GM23338 (cell line): ENCODE data around the gene WDR1. TPM values are rescaled to one million over a fixed set of nuclear protein-coding genes. Genes with fewer than 3 reads are reported as not detected.

Experiments used
- ATAC-seq: fragments of 200-7000 bp; cut with Tn5 transposase; 3 replicates; pipeline ENCODE4 v1.9.1; 2020
- DNase-seq: peaks from one replicate; pipeline ENCODE4 v3.0.0-alpha.2; 2015; ENCODE audit warnings: low spot score
- H2AFZ ChIP-seq: fragments of 200-600 bp; sonication (generic); 2 replicates; pipeline ENCODE4 v1.8.0; 2016; ENCODE audit warnings: antibody characterized with exemption, mild to moderate bottlenecking, moderate library complexity
- H3F3A ChIP-seq: fragments of 200-600 bp; sonication (generic); replicated peaks from 2 replicates; pipeline ENCODE4 v1.8.0; 2017; ENCODE audit warnings: antibody characterized with exemption, mixed run types, low read depth
- H3K27ac ChIP-seq: fragments of 200-600 bp; sonication (generic); 2 replicates; pipeline ENCODE4 v1.6.1; 2016; ENCODE audit warnings: low read depth
- H3K27me3 ChIP-seq: fragments of 200-600 bp; sonication (generic); 2 replicates; pipeline ENCODE4 v1.8.0; 2016; ENCODE audit warnings: mild to moderate bottlenecking, mixed run types, moderate library complexity; ENCODE audit not compliant: insufficient read depth
- H3K36me3 ChIP-seq: fragments of 200-600 bp; sonication (generic); 2 replicates; pipeline ENCODE4 v1.8.0; 2016; ENCODE audit warnings: mild to moderate bottlenecking; ENCODE audit not compliant: insufficient read depth
- H3K4me1 ChIP-seq: fragments of 200-600 bp; sonication (generic); 2 replicates; pipeline ENCODE4 v1.8.0; 2016; ENCODE audit warnings: mild to moderate bottlenecking, moderate library complexity; ENCODE audit not compliant: insufficient read depth
- H3K4me2 ChIP-seq: fragments of 200-600 bp; sonication (generic); 2 replicates; pipeline ENCODE4 v1.7.1; 2017; ENCODE audit warnings: mixed run types
- H3K4me3 ChIP-seq: fragments of 200-600 bp; sonication (generic); 2 replicates; pipeline ENCODE4 v1.6.1; 2016; ENCODE audit warnings: mixed run types
- H3K79me2 ChIP-seq: fragments of 200-600 bp; sonication (generic); replicated peaks from 2 replicates; pipeline ENCODE4 v1.8.0; 2017; ENCODE audit warnings: mild to moderate bottlenecking; ENCODE audit not compliant: insufficient read depth
- H3K9me2 ChIP-seq: fragments of 200-600 bp; sonication (generic); 2 replicates; pipeline ENCODE4 v1.8.0; 2017; ENCODE audit not compliant: insufficient read depth
- H4K20me1 ChIP-seq: fragments of 200-600 bp; sonication (generic); replicated peaks from 2 replicates; pipeline ENCODE4 v1.8.0; 2017; ENCODE audit warnings: mild to moderate bottlenecking; ENCODE audit not compliant: insufficient read depth
- H3K27ac Mint-ChIP-seq: 2 replicates; pipeline ENCODE4 v1.8.0; 2020; ENCODE audit warnings: inconsistent platforms, mild to moderate bottlenecking, moderate library complexity, mixed read lengths
- H3K27me3 Mint-ChIP-seq: 3 replicates; pipeline ENCODE4 v1.8.0; 2022; ENCODE audit warnings: low read depth, mild to moderate bottlenecking, moderate library complexity, mixed read lengths, inconsistent platforms; ENCODE audit not compliant: insufficient read depth, poor library complexity
- H3K36me3 Mint-ChIP-seq: 3 replicates; pipeline ENCODE4 v1.8.0; 2021; ENCODE audit warnings: low read depth, mild to moderate bottlenecking, inconsistent platforms, moderate library complexity, mixed read lengths
- H3K4me1 Mint-ChIP-seq: 3 replicates; pipeline ENCODE4 v1.8.0; 2020; ENCODE audit warnings: mild to moderate bottlenecking, inconsistent platforms, mixed read lengths
- H3K4me3 Mint-ChIP-seq: 3 replicates; pipeline ENCODE4 v1.8.0; 2021; ENCODE audit warnings: moderate library complexity, mild to moderate bottlenecking, inconsistent platforms, mixed read lengths
- H3K9me3 Mint-ChIP-seq: 3 replicates; pipeline ENCODE4 v1.8.0; 2020; ENCODE audit warnings: moderate library complexity, mild to moderate bottlenecking, inconsistent platforms, mixed read lengths
- CREB1 ChIP-seq: fragments of 250-450 bp; sonication (Bioruptor Pico); IDR thresholded peaks from 2 replicates; pipeline ENCODE4 v1.5.0; 2020; ENCODE audit warnings: low read depth, mild to moderate bottlenecking, moderate library complexity
- CTCF ChIP-seq, 2 experiments: fragments of 200-600 bp in 1 of 2; sonication (generic) in 1 of 2; conservative IDR thresholded peaks; 2 replicates each; pipeline versions ENCODE4 v1.5.1 to v1.6.1; 2016 to 2017; ENCODE audit warnings: antibody characterized with exemption in 2 of 2, low read depth in 2 of 2, mild to moderate bottlenecking in 2 of 2, moderate library complexity in 1 of 2
- ETS1 ChIP-seq: IDR thresholded peaks from 2 replicates; pipeline ENCODE4 v1.6.1; 2016; ENCODE audit warnings: antibody characterized with exemption
- EZH2 ChIP-seq: fragments of 200-600 bp; sonication (generic); IDR thresholded peaks from one replicate; pipeline ENCODE4 v1.8.0; 2017; ENCODE audit warnings: antibody characterized with exemption, mild to moderate bottlenecking, low read depth; ENCODE audit not compliant: unreplicated experiment
- EZH2phosphoT487 ChIP-seq: fragments of 200-600 bp; sonication (generic); IDR thresholded peaks from one replicate; pipeline ENCODE4 v1.8.1; 2018; ENCODE audit warnings: antibody characterized with exemption; ENCODE audit not compliant: unreplicated experiment
- JUNB ChIP-seq: IDR thresholded peaks from one replicate; pipeline ENCODE4 v1.6.1; 2016; ENCODE audit warnings: antibody characterized with exemption; ENCODE audit not compliant: unreplicated experiment
- NANOG ChIP-seq: IDR thresholded peaks from 2 replicates; pipeline ENCODE4 v1.6.1; 2016; ENCODE audit warnings: antibody characterized with exemption, borderline replicate concordance
- POLR2AphosphoS5 ChIP-seq: IDR thresholded peaks from 2 replicates; pipeline ENCODE4 v1.6.1; 2016; ENCODE audit warnings: antibody characterized with exemption, low read depth
- REST ChIP-seq: IDR thresholded peaks from one replicate; pipeline ENCODE4 v1.6.1; 2018; ENCODE audit warnings: antibody characterized with exemption; ENCODE audit not compliant: unreplicated experiment
- STAT1 ChIP-seq: IDR thresholded peaks from one replicate; pipeline ENCODE4 v1.6.1; 2016; ENCODE audit warnings: antibody characterized with exemption; ENCODE audit not compliant: unreplicated experiment
- ZNF114 ChIP-seq: fragments of 250-450 bp; sonication (Bioruptor Pico); IDR thresholded peaks from 2 replicates; pipeline ENCODE4 v1.5.0; 2020; ENCODE audit warnings: mild to moderate bottlenecking, moderate library complexity
- ZNF331 ChIP-seq: fragments of 250-450 bp; sonication (Bioruptor Pico); IDR thresholded peaks from 2 replicates; pipeline ENCODE4 v1.5.0; 2020; ENCODE audit warnings: low read depth, mild to moderate bottlenecking, moderate library complexity
- ZNF462 ChIP-seq: fragments of 250-450 bp; sonication (Bioruptor Pico); IDR thresholded peaks from 2 replicates; pipeline ENCODE4 v1.5.0; 2020; ENCODE audit warnings: mild to moderate bottlenecking, moderate library complexity
- polyA plus RNA-seq: library from polyadenylated mRNA; unstranded; fragments of >200 nt; fragmentation: Nextera tagmentation; extraction: Ambion mirVana; gene quantifications from 2 replicates; pipeline ENCODE4 v1.2.1, GENCODE V29; 2016
- total RNA-seq: library from RNA; depleted of rRNA; stranded (reverse); fragments of >200 nt; shearing (Covaris generic); gene quantifications from 2 replicates; pipeline ENCODE4 v1.2.3, GENCODE V29; 2014

The WDR1 gene
- total and polyA plus RNA-seq, 2 experiments from 2014 or later: 93.2 to 248 TPM

- H3K36me3 ChIP-seq: no peaks in the 10 kb centered on the region
- Mint-ChIP-seq H3K27ac (no peak overlapping the region), H3K4me1 (peaks cover 23% of the 10 kb centered on the region), H3K36me3 (no peaks in the 10 kb centered on the region), H3K27me3 (no peaks in the 10 kb centered on the region), H3K9me3 (no peaks in the 10 kb centered on the region), H3K4me3 (no peak overlapping the region)
- H3K4me2 ChIP-seq: no peak overlapping the region
- no peak overlapping the region for H3K4me3 ChIP-seq
- ATAC-seq (no peak), DNase-seq (no peak)
- no peaks in the 10 kb centered on the region for H3K9me2 ChIP-seq
- H3F3A ChIP-seq: no peaks in the 10 kb centered on the region
- H3K27me3 ChIP-seq: no peaks in the 10 kb centered on the region
- H3K27ac ChIP-seq: no peak overlapping the region
- 0 out of 2 replicates have a peak, but pooled peaks cover 4% of the 10 kb centered on the region for H3K4me1 ChIP-seq
- no peak overlapping the region for H2AFZ ChIP-seq
- no peak for TF ChIP-seq STAT1
- no peak for TF ChIP-seq EZH2phosphoT487
- TF ChIP-seq NANOG: no peak
- TF ChIP-seq ETS1: no peak
- TF ChIP-seq ZNF462 (CRISPR knock-in tag): no peak
- no peak for TF ChIP-seq ZNF114
- no peak for TF ChIP-seq EZH2
- no peak for TF ChIP-seq POLR2AphosphoS5
- TF ChIP-seq JUNB: no peak
- TF ChIP-seq ZNF331 (CRISPR knock-in tag): no peak
- TF ChIP-seq CTCF (conservative IDR thresholded peaks at IDR 0.05; ENCODE audit: low read depth in 2 of 2): no peak
- TF ChIP-seq REST: no peak
- no peak for TF ChIP-seq CREB1 (CRISPR knock-in tag)
- H4K20me1 ChIP-seq: no peaks in the 10 kb centered on the region
- H3K79me2 ChIP-seq: no peaks in the 10 kb centered on the region
Measured at GRCh38 chr4:10124167-10124930, 7.8 kb upstream of the WDR1 start.
